ENCODE results near the gene SRSF7.
"Not testable (repeated sequence)": the region's sequence is repeated elsewhere in the genome, so short reads cannot be mapped to it uniquely, and the experiment has no call there.

Gene SRSF7

DNA sequence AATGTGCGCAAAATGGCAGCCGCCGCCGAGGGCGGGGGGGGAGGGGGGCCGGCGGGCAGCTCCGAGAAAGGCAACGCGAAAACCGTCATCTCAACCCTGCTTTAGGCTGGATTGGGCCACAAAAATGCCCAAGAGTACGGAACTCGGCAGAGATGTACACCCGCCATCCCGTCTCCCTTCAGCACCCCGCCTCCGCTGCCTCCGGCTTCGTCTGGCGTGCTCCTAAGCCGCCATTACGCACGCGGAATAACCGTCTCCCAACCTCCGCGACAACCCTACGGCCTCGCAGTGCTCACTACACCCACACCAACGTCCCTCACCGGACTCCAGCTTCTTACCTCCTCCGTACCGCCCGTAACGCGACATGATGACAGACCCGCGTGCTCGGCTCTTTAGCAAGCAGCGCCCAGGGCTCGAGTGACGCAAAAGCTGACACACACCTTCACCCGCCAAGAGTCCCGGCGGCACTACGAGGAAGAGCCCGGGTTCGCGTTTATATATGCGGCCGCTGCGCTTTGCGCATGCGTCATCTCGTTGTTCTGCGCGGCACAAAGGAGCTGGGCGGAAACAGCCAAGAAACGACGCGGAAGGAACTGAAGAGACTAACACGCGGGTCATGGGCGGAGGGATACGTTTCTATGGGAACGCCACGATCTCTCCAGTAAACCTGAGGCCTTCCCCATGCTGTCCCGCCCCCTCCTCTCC lies at the start of gene SRSF7:
TSS of gene SRSF7 (minus strand) at position 471 of the 705 bp plus-strand sequence. CDS start at position 366, 105 bp downstream.
- DNase-seq (ENCODE audit: low spot score), result peak; percentile 99

- no peak for DNase-seq (ENCODE audit: low spot score)
Measured at GRCh38 chr2:38797953-38798352, 46.8 kb upstream of the SRSF7 start.

DNA sequence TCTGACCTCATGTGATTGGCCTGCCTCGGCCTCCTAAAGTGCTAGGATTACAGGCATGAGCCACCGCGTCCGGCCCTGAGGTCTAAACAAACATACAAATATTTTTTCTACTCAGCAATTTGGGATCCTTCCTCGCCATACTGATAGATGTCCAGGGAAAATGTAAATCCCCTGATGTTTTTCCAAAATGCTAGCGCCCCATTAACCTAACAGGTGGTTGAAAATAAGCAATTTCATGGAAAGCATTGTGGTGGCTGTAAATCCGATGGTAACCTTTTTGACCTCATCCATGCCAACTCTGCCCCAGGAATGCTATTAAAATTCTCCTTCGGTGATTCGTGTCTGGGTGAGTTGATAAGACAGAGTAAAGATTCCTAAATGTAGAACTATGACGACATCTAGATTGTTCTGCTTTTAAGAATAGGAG lies 46.1 kb upstream of the SRSF7 start:
- DNase-seq (ENCODE audit: low spot score), result peak; percentile 7

- DNase-seq (ENCODE audit: low spot score), result not testable (repeated sequence)
Measured at GRCh38 chr2:38795016-38795415, 43.9 kb upstream of the SRSF7 start.

DNA sequence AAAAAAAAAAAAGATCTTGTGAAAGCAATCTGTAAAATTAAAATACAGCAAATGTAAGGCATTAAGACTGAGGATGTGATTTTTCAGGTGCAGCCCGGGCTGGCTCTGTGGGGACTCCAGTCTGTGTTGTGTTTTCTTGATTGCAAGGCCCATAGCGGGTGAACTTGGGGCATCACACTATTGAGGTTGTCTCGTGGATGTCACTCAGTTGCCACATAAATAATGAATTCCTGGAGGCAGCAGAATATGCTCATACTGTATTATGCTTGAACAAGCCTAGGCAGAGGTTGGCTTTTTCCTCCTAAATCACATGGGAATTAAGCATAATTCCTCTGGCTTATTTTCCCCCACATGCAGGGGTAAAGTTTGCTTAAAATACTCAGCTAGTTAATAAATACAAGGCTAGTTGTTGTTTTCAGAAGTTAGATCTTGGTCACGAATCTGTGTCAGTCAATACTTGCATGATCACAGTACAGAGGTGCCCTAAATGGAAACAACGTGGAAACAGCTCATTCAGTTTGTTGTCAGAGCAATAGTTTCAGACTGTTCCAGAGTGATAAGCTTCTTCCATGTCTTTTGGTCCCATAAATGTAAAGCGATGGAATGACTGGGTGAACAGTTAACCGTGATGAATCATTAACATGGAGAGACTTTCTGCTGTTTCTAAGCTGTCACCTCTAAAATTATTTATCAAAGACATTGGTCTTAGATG lies 43.2 kb upstream of the SRSF7 start:
- no peak for DNase-seq (ENCODE audit: low spot score)

GRCh38 chr2:38793511-38793910 lies 42.4 kb upstream of the SRSF7 start:
- no peak for DNase-seq (ENCODE audit: low spot score)

DNA sequence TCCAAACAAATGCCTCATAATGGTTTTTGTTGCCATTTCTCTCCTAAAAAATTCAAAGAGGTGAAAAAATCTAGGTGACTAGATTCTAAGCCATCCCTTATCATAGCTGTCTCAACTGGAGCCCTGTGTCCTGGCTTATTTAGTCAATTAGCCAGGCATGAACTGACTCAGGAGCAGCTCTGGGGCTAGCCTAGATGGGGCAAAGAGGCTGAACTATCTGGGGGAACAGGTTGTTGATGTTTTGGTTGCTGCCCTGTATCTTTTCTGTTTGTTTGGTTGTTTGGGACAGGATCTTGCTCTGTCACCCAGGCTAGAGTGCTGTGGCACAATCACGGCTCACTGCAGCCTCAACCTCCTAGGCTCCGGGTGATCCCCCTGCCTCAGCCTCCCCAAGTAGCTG lies 41.6 kb upstream of the SRSF7 start:
- DNase-seq (ENCODE audit: low spot score), result no peak

DNA sequence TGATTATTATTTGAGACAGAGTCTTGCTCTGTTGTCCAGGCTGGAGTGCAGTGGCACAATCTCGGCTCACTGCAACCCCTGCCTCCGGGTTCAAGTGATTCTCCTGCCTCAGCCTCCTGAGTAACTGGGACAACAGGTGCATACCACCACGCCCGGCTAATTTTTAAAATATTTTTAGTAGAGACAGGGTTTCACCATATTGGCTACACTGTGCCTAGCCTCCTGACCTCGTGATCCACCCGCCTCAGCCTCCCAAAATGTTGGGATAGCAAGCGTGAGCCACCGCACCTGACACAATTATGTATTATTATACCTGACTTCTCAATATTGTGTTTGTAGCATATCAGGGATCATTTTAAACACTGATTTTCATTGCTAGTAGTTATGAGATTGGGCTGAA lies 41.2 kb upstream of the SRSF7 start:
- DNase-seq (ENCODE audit: low spot score), result not testable (repeated sequence)

DNA sequence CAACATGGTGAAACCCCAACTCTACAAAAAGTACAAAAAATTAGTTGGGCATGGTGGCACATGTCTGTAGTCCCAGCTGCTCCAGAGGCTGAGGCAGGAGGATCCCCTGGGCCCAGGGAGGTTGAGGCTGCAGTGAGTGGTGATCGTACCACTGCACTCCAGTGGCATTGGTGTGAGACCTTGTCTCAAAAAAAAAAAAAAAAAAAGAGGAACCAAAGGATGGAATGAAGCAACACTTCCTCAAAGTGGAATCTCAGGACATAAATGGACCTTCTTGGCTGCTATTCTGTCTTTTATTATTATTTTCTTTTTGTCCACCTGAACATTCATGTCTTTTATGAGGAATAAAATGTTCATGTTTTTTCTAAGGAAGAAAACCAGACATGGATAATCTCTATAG lies 40.6 kb upstream of the SRSF7 start:
- DNase-seq (ENCODE audit: low spot score), result no peak

DNA sequence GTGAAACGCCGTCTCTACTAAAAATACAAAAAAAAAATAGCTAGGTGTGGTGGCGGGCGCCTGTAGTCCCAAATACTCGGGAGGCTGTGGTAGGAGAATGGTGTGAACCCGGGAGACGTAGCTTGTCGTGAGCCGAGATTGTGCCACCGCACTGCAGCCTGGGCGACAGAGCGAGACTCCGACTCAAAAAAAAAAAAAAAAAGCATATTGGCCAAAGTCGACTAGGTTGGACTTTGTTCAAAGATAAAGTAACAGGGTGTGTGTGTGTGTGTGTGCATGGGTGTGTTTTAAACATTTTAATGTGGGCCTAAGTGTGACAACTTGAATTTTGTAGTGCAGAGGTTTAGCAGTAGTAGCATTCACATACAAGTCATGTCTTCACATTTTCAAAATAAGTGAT lies 38.5 kb upstream of the SRSF7 start:
- no peak for DNase-seq (ENCODE audit: low spot score)

- DNase-seq (ENCODE audit: low spot score), result no peak
Measured at GRCh38 chr2:38788306-38788705, 37.1 kb upstream of the SRSF7 start.

DNA sequence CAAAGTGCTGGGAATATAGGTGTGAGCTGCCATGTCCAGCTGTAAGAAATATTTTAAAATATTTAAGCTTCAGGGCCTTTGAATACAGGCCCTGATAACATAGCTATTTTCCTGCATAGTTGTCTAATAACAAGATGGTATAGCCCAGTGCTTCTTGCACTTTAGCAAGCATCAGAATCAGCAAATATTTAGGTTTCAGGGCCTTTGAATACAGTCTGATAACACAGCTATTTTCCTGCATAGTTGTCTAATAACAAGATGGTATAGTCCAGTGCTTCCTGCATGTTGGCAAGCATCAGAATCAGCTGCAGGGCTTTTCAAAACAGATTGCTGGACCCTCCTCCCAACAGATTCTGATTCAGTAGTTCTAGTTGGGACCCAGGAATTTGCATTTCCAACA lies 32.4 kb upstream of the SRSF7 start:
- no peak for DNase-seq (ENCODE audit: low spot score)

DNA sequence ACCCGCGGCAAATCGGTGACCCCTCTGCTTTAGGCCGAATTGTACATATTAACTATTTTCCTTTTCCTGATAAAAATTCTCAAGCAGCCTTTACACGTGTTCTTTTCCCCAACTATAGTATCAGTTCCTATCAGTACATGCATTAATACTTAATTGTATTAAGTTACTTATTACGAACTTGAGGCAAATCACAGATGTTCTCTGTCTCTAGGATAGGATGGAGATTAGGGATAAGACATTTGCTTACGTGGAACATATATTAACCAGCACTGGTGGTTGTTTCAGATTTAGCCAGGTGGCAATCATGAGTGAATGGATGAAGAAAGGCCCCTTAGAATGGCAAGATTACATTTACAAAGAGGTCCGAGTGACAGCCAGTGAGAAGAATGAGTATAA lies 27.5 kb upstream of the SRSF7 start:
- DNase-seq (ENCODE audit: low spot score), result no peak

DNA sequence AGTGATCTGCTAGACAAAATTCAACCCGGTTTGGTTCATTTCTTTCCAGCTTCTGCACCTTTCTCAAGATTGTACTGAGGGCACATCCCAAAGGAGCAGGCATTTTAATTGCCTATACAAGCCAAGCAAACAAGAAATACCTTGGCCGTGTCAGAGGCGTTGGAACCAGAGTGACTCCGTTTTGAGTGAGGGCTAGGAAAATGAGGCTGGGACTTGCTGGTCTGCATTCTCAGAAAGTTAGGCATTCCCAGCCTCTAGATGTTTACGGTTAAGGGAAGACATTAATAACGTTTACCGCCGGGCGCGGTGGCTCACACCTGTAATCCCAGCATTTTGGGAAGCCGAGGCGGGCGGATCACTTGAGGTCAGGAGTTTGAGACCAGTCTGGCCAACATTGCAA lies 25.4 kb upstream of the SRSF7 start:
- DNase-seq (ENCODE audit: low spot score), result no peak

GRCh38 chr2:38775921-38776225 lies 24.7 kb upstream of the SRSF7 start:
- no peak for DNase-seq (ENCODE audit: low spot score)

GRCh38 chr2:38775097-38775920 lies 24.1 kb upstream of the SRSF7 start:
- DNase-seq (ENCODE audit: low spot score), result no peak

- peak; percentile 29 for DNase-seq (ENCODE audit: low spot score)
Measured at GRCh38 chr2:38771632-38772031, 20.5 kb upstream of the SRSF7 start.

DNA sequence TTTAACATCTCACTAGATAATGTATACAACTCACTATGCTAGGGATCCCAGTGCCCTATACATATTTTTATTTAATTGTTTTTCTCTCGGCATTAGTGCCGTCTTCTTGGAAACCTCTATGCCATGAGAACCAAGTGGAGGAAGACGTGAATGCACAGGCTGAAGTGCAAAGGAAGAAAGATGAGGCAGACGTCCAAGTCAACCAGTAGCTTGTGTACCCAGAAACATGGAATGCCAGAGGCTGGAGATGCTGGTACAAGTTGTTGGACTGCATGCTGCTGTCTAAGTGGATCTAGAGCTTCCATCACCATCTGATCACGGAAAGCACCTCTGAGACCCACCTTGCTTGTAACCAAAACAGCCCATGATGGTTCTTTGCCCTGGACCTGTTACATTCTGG lies 14.4 kb upstream of the SRSF7 start:
- DNase-seq (ENCODE audit: low spot score), result no peak

GRCh38 chr2:38765149-38765548 lies 14.0 kb upstream of the SRSF7 start:
- DNase-seq (ENCODE audit: low spot score), result peak; percentile 62

DNA sequence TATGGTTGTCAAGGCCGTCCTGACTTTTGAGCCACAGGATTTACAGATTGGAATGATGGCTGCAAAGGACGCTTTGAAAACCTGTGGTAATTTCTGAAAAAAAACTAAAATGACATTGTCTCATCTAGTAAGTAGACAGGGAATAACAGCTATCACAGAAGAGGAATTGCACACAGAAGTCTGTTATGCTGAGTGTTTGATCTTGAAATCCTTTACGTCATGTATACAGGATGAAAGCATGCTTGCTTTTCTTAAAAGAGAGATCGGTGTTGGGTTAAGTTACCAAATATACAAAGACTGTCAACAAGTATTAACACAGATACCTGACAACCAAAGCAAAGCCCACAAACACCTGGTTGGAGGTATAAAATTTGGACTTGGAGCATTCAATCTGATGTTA lies 12.6 kb upstream of the SRSF7 start:
- DNase-seq (ENCODE audit: low spot score), result no peak

DNA sequence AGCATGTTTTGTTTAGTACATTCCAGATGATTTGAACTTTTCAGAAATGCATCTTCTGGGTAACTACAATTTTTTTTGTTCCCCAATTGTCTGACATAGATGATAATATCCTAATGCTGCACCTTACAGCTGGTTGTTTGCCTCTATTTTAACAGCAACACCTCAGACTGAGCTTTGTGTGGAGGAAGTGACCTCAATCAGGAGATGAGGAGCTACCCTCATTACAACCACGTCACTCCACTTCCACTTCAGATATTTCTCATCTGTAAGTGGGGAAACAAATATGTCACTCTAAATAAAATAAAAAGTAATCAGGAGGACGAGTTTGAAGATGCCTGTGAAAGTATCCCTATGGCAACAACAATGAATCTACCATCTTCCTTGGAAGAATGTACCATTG lies 12.1 kb upstream of the SRSF7 start:
- no peak for DNase-seq (ENCODE audit: low spot score)

DNA sequence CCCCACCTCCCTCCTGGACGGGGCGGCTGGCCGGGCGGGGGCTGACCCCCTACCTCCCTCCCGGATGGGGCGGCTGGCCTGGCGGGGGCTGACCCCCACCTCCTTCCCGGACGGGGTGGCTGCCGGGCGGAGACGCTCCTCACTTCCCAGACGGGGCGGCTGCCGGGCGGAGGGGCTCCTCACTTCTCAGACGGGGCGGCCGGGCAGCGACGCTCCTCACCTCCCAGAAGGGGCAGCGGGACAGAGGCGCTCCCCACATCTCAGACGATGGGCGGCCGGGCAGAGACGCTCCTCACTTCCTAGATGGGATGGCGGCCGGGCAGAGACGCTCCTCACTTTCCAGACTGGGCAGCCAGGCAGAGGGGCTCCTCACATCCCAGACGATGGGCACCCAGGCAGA lies 4.7 kb upstream of the SRSF7 start:
- not testable (repeated sequence) for DNase-seq (ENCODE audit: low spot score)

- no peak for DNase-seq (ENCODE audit: low spot score)
Measured at GRCh38 chr2:38754506-38754905, 3.3 kb upstream of the SRSF7 start.
